ENCODE results near the gene GTF3C5. TPM values are rescaled to one million over a fixed set of nuclear protein-coding genes. Genes with fewer than 3 reads are reported as not detected.
"Not testable (repeated sequence)": the region's sequence is repeated elsewhere in the genome, so short reads cannot be mapped to it uniquely, and the experiment has no call there.

The GTF3C5 gene
- polyA plus RNA-seq, 1 donor = 69.7 TPM

GRCh38 chr9:133026426-133026825 lies 4.4 kb upstream of the GTF3C5 start:
- no peak for DNase-seq

- no peak for DNase-seq
Observed at GRCh38 chr9:133027134-133027533, 3.7 kb upstream of the GTF3C5 start.

GRCh38 chr9:133028221-133028620 lies 2.6 kb upstream of the GTF3C5 start:
- DNase-seq = no peak

- no peak for DNase-seq
Observed at GRCh38 chr9:133029994-133030316, 842 bp upstream of the GTF3C5 start.

- no peak for DNase-seq
Observed at GRCh38 chr9:133031130-133031422, 279 bp downstream of the GTF3C5 start.

- DNase-seq = no peak
Observed at GRCh38 chr9:133031496-133031911, 707 bp downstream of the GTF3C5 start.

GRCh38 chr9:133032171-133032570 lies 1.4 kb downstream of the GTF3C5 start:
- no peak for DNase-seq

- DNase-seq = no peak
Observed at GRCh38 chr9:133035669-133036068, 4.9 kb downstream of the GTF3C5 start.

GRCh38 chr9:133037775-133038515 lies 7.1 kb downstream of the GTF3C5 start:
- DNase-seq = no peak

- DNase-seq = not testable (repeated sequence)
Observed at GRCh38 chr9:133040892-133041479, 10.2 kb downstream of the GTF3C5 start.

- no peak for DNase-seq
Observed at GRCh38 chr9:133041958-133042357, 11.2 kb downstream of the GTF3C5 start.

GRCh38 chr9:133042676-133043075 lies 11.9 kb downstream of the GTF3C5 start:
- no peak for DNase-seq

GRCh38 chr9:133043449-133044035 lies 12.7 kb downstream of the GTF3C5 start:
- DNase-seq = no peak

- no peak for DNase-seq
Observed at GRCh38 chr9:133044125-133044524, 13.3 kb downstream of the GTF3C5 start.

GRCh38 chr9:133044661-133045060 lies 13.9 kb downstream of the GTF3C5 start:
- DNase-seq = no peak

- no peak for DNase-seq
Observed at GRCh38 chr9:133045132-133045531, 14.3 kb downstream of the GTF3C5 start.

GRCh38 chr9:133046196-133046899 lies 15.6 kb downstream of the GTF3C5 start:
- DNase-seq = no peak

- DNase-seq = no peak
Observed at GRCh38 chr9:133046900-133047295, 16.1 kb downstream of the GTF3C5 start.

- DNase-seq = no peak
Observed at GRCh38 chr9:133048595-133048994, 17.8 kb downstream of the GTF3C5 start.

GRCh38 chr9:133049043-133049442 lies 18.2 kb downstream of the GTF3C5 start:
- DNase-seq = no peak

GRCh38 chr9:133050142-133050541 lies 19.3 kb downstream of the GTF3C5 start:
- no peak for DNase-seq

GRCh38 chr9:133050781-133051180 lies 20.0 kb downstream of the GTF3C5 start:
- DNase-seq = no peak

GRCh38 chr9:133051281-133051900 lies 20.6 kb downstream of the GTF3C5 start:
- DNase-seq = no peak
